Measurements from ENCODE around the gene KLHL17. TPM values are rescaled to one million over a fixed set of nuclear protein-coding genes. Genes with fewer than 3 reads are reported as not detected.
"Not testable (repeated sequence)": the region's sequence is repeated elsewhere in the genome, so short reads cannot be mapped to it uniquely, and the experiment has no call there.

KLHL17 gene
- total RNA-seq, 1 donor from 2014 or later, result 5.8 TPM

DNA sequence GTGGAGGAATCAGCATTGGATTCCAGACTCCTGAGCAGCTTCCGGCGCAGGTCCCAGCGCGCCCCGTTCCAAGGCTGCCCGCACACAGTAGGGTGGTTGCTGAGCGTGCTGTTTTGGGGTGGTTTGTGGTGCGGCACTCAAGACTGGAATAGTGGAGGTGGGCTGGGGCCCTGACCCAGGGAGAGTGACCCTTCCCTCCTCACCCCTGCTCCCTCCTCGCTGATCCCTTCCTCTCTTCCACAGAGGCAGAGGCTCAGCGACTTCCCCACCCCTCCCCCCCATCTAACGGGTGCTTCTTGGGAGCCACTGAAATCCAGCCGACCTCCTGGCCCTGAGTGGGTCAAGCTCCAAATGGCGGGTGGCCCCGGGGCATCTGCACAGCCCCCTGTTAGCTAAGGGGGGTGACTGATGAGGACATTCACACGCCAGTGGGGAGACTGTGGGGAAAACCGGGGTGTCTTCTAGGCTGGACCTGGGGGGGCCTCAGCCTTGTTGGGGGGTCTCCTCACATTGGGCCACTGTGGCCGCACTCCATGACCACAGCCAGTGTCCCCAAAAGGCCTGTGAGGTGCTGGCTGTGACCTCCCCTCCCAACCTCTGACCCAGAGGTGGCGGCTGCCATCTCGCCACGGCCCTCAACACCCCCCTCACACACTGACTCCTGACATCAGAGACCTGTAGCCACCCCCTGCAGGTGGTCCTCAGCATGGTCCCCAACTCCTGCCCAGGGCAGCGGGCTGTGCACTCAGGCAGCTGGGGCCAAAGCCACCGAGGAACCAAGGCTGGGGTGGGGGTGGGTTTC, 43.4 kb downstream of the KLHL17 start:
- ATAC-seq, result no peak

DNA sequence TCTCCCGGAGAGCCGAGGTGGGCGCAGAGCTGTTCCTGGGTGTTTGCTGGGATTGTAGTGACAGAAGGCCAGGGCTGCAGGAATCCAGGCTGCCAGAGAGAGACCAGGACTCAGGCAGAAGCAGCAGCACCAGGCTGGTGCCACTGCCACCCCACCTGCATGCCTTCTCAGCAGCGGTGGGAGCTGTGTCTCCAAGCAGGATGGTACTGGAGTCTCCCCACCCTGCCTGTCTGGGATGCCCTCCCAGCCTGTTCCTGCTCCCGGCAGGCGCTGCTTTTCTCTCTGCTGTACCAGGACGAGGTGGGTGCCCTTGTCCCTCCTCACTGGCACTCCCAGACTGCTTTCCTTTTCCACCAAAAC, 44.0 kb downstream of the KLHL17 start:
- ATAC-seq, result no peak

DNA sequence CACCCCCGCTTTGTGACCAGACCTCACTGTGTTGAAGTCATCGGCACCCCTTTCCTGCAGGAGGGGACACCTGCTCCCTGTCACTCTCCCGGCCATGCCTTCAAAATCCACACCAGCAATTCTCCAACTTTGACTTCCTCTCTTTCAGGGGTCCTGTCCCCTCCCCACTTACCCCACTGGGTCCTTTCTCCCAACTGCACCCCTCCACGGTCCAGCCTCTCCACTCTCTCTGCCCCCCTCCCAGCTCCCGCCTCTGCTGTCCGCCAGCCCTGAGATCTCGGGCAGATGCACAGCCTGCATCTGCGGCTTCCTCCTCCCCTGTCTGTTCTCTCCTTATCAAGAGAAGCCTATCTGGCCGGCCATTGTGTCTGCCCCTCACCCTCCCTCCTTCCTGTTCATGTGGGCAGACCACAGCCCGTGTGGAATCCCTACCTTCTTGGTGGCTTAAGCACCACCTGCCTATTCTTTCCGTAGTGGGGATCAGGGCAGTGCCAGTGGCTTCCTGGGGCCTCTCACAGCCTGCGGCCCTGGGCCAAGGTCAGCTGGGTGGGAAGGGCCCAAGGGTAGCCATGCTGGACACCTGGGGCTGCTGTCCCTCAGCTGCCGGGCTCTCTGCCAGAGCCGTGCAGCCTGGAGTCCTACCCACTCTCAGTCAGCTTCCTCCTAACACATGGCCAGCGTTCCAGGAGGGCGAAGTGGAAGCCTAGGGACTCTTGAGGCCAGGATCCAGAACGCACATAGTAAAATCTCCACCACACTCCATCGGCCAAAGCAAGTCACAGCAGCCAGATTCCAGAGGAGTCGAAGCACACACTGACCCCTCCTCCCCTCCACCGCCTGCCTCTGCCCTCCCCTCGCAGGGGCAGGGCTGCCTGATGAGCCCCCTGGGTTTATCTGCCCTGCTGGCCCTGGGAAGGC, 44.7 kb downstream of the KLHL17 start:
- no peak for ATAC-seq

DNA sequence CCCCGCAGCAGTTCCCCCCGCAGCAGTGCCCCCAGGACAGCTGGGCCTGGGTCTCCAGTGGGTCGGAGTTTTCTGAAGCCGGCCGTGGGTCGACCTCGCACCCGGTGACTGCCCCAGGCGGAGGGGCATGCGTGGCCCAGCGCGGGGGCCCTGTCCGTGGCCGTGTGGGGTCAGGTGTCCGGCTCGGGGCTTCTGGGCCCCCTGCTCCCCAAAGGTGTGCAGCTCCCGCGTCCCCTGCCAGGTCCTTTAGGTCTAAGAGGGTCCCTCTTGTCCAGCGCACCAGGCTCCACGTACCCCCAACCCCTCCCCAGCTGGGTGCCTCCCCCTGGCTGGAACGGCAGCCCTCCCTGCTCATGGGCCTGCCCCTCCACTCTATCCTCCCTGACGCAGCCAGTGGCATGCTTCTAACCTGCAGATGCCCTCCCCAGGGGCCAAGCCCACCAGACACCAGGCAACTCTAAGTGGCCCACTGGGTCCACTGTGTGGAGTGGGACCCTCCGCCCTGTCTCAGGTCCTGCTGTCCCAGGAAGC, 45.5 kb downstream of the KLHL17 start:
- no peak for ATAC-seq

DNA sequence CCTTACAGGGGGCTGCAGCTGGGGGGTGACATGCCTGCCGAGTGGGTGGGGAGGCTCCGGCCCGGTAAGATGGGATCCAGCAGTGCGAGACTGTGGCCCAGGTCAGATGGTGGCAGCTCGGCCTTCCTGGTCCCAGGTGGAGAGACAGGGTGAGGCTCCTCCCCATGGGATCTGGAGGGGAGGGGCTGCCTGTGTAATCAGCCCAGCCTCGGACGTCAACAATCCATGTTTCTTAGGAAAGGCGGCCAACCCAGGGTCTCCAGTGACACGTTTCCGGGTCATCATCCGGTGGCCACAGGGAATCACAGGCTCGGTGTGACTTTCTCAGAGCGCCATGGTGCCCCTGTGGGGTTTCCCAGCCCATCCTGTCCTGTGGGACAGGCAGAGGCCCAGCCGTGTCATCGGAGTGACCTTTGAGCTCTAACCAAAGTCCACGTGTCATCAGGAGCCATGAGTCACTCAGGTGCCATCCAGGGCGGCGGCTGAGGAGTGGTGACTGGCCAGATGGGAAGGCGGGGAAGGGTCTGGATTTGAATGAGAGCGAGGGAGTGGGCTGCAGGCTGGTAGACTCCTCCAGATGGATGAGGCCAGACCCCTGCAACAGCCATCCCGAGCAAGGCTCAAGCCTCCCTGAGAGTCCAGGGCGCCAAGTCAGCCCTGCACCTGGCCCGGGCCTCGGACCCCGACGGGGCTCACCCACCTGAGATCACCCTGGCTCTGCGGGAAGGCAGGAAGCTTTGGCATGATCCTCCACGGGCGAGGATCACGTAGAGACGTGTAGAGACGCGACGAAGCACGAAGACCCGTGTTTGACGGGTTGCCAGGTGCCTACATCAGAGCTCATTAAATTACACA, 46.1 kb downstream of the KLHL17 start:
- peak; percentile 74 for ATAC-seq

DNA sequence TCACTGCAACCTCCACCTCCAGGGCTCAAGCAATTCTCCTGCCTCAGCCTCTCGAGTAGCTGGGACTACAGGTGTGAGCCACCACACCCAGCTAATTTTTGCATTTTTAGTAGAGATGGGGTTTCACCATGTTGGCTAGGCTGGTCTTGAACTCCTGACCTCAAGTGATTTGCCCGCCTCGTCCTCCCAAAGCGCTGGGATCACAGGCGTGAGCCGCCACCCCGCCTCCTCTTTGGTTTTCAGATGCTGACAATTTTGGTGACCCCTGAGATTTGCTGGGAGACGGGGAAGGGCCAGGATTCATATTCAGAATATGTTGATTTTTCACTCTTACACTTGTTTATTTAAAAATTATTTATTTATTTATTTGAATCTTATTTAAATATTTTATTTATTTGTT, 49.7 kb downstream of the KLHL17 start:
- not testable (repeated sequence) for ATAC-seq

DNA sequence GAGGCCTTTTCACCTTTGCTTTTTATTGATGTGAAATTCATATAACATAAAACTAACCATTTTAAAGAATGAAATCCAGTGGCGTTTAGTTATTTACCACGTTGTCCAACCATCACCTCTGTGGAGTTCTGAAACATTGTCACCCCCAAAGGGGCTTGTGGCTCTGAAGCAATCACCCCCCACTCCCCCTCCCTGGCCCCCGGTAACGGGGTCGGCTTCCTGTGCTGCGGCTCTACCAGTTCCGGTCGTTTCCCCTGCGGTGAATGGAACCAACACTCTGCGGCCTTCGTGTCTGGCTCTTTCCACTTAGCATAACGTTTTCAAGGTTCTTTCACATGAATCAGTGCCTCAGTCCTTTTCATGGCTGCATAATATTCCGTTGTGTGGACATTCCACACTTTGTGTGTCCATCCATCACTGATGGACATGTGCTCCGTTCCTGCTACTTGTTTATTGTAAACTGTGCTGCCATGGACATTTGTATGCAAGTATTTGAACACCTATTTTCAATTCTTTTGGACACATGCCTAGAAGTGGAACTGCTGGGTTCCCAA, 51.1 kb downstream of the KLHL17 start:
- no peak for ATAC-seq

DNA sequence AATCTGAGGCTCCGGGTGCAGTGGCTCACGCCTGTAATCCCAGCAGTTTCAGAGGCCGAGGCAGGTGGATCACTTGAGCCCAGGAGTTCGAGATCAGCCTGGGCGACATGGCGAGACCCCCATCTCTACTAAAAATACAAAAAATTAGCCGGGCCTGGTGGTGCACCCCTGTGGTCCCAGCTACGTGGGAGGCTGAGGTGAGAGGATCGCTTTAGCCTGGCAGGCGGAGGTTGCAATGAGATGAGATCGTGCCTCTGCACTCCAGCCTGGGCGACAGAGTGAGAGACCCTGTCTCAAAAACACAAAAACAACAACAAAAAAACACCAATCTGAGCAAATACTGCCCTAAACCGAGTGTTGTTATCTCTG, 52.3 kb downstream of the KLHL17 start:
- not testable (repeated sequence) for ATAC-seq

DNA sequence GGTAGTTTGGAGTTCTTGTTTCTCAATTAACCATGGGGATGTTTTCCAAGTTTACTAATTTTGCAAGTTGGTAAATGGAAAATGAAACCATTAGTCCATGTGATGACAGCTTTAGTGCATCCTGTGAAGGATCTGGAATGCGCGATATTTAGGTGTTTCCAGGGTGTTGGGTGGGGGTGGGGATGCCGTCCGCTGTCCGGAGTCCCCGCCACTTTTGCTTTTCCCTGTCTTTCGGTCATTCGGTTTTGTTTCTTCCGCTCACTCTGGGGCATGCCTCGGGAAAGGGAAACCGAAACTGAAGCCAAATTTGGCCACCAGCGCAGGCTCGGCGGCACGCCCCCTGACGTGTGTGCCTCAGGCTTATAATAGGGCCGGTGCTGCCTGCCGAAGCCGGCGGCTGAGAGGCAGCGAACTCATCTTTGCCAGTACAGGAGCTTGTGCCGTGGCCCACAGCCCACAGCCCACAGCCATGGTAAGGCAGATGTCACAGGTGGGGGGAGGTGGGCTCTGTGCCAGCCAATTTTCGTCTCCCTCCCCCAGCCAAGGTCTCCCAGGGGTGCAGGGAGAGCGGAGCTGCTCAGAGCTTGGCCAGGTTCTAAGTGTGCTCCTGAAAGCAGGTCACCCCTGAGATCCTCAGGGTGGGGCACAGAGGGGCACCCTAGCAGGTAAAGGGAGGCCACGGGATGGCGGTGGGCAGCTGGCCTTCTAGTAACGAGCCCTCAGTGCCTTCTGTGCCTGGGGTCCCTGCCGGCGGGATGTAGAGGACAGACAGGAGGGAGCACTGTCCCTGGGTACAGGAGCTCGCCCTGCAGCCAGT, 52.9 kb downstream of the KLHL17 start, which contains the start of gene ISG15:
ISG15 (plus strand) TSS at position 393 of the 817 bp plus-strand sequence; CDS start at position 470, 77 bp downstream.
- peak; percentile 83 for ATAC-seq

DNA sequence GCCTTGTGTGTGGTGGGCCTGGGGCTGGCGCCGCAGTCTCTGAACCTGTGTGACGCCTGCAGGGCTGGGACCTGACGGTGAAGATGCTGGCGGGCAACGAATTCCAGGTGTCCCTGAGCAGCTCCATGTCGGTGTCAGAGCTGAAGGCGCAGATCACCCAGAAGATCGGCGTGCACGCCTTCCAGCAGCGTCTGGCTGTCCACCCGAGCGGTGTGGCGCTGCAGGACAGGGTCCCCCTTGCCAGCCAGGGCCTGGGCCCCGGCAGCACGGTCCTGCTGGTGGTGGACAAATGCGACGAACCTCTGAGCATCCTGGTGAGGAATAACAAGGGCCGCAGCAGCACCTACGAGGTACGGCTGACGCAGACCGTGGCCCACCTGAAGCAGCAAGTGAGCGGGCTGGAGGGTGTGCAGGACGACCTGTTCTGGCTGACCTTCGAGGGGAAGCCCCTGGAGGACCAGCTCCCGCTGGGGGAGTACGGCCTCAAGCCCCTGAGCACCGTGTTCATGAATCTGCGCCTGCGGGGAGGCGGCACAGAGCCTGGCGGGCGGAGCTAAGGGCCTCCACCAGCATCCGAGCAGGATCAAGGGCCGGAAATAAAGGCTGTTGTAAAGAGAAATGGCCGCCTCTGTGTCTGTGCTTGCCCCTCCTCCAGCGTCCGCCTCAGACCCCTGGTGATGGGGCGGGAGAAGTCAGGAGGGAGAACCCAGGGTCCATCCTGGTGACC, 53.7 kb downstream of the KLHL17 start:
- peak; percentile 9 for ATAC-seq

DNA sequence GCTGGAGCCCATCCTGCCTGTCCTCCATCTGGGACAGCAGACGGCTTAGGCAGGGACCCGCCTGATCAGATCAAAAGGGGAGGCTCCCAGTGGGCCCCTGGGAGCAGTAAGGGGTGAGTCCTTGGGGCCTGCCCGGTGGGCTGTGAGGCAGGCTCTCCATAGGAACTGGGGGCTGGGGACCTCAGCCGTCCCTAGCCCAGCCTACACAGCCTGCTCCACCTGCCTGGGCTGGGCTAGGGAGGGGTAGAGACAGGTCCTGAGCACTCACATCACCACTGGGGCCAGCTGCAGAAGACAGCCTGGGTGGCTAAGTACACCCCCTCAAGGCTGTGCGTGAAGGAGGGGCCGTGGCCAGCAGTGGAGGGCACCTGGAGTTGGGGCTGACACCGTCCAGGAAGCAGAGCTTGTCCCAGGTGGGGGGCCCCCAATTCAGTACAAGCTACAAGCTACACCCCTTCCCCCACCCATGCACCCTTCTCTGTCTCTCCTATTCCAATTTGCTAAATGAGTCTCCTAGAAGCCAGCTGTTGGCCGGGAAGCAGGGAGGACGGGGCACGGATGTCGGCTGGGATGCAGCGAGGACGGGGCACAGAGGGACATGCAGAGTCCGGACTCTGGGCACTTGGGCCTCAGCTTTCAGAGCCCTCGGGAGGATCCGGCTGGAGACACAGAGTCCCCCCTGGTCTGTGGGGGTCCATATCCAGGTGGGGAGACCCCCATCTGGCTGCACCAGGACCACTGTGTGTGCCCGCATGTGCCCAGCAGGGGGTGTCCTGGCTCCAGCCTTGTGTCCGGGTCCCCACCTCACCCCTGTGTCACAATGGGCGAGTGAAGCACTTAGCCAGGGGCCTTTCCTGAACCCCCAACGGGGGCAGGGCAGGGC, 54.7 kb downstream of the KLHL17 start:
- ATAC-seq, result no peak

Other genes with a start within 250 kb of the KLHL17 start
- 0.52 TPM for gene SAMD11, start 36.7 kb upstream of the KLHL17 start, total RNA-seq
- 68.1 TPM for gene NOC2L, start 1.3 kb upstream of the KLHL17 start, total RNA-seq
- 26.4 TPM for gene PLEKHN1, start 5.9 kb downstream of the KLHL17 start, total RNA-seq
- not detected for gene PERM1, start 21.5 kb downstream of the KLHL17 start, total RNA-seq
- 15.7 TPM for gene HES4, start 39.5 kb downstream of the KLHL17 start, total RNA-seq
- gene ISG15, start 52.9 kb downstream of the KLHL17 start, total RNA-seq, result 12.1 TPM
- 41.0 TPM for gene AGRN, start 59.5 kb downstream of the KLHL17 start, total RNA-seq
- gene RNF223, start 113.7 kb downstream of the KLHL17 start, total RNA-seq, result 22.3 TPM
- 9.4 TPM for gene C1orf159, start 155.5 kb downstream of the KLHL17 start, total RNA-seq
- gene TTLL10, start 213.3 kb downstream of the KLHL17 start, total RNA-seq, result 1.0 TPM
- gene TNFRSF18, start 246.0 kb downstream of the KLHL17 start, total RNA-seq, result 16.3 TPM